Epithelial cell of esophagus (primary cell): ENCODE results near the gene PNPLA7.
"Not testable (repeated sequence)": the region's sequence is repeated elsewhere in the genome, so short reads cannot be mapped to it uniquely, and the experiment has no call there.

Experiments used
- DNase-seq: peaks from one replicate; pipeline ENCODE4 v3.0.0; 2010; ENCODE audit warnings: low read depth
- H3K4me3 ChIP-seq: 2 replicates; pipeline ENCODE4 v1.5.1; 2011; ENCODE audit warnings: mild to moderate bottlenecking, low read length, control low read depth
- CTCF ChIP-seq: IDR thresholded peaks from 2 replicates; pipeline ENCODE4 v1.5.1; 2011; ENCODE audit warnings: low read depth, mild to moderate bottlenecking, low read length, control low read depth, inconsistent platforms; ENCODE audit not compliant: insufficient read depth; ENCODE audit errors: missing control alignments

Gene PNPLA7

GRCh38 chr9:137550231-137550621 lies at the start of gene PNPLA7:
PNPLA7 (minus strand) TSS chr9:137550402; CDS start chr9:137550197, 205 bp downstream.
- peak within 1 kb of the TSS; percentile 52 for H3K4me3 ChIP-seq
- peak; percentile 80 for DNase-seq
- no peak for TF ChIP-seq CTCF

GRCh38 chr9:137598943-137599342 lies 48.7 kb upstream of the PNPLA7 start:
- DNase-seq = no peak
- TF ChIP-seq CTCF = no peak
- no peak overlapping the region for H3K4me3 ChIP-seq

GRCh38 chr9:137596577-137596976 lies 46.4 kb upstream of the PNPLA7 start:
- H3K4me3 ChIP-seq = not testable (repeated sequence)

GRCh38 chr9:137593176-137593575 lies 43.0 kb upstream of the PNPLA7 start:
- TF ChIP-seq CTCF = no peak
- no peak overlapping the region for H3K4me3 ChIP-seq
- no peak for DNase-seq

More at GRCh38 chr9:137596577-137596976, 46.4 kb upstream of the PNPLA7 start:
- DNase-seq = not testable (repeated sequence)

GRCh38 chr9:137592767-137593166 lies 42.6 kb upstream of the PNPLA7 start:
- no peak for DNase-seq
- no peak overlapping the region for H3K4me3 ChIP-seq
- TF ChIP-seq CTCF = no peak

- DNase-seq = peak; percentile 90
- peak within 1 kb of the TSS; percentile 73 for H3K4me3 ChIP-seq
- no peak for TF ChIP-seq CTCF
Measured at GRCh38 chr9:137590469-137591383, 40.5 kb upstream of the PNPLA7 start, which contains the start of gene ZMYND19. ZMYND19 (minus strand) TSS chr9:137590512; CDS start chr9:137590263, 249 bp downstream.

GRCh38 chr9:137590123-137590468 lies 39.9 kb upstream of the PNPLA7 start:
- H3K4me3 ChIP-seq = peak overlapping the region; percentile 73
- DNase-seq = peak; percentile 17
- TF ChIP-seq CTCF = no peak
